ENCODE measurements around the gene BABAM2. TPM values are rescaled to one million over a fixed set of nuclear protein-coding genes. Genes with fewer than 3 reads are reported as not detected.

Gene BABAM2
- polyA plus RNA-seq, 3 donors: 33.2 to 52.8 (median 49.3) TPM

GRCh38 chr2:28173377-28173776, 282.8 kb downstream of the BABAM2 start:
- Mint-ChIP-seq H3K4me3 (no peak overlapping the region), H3K27me3 (ENCODE audit: low read depth in 3 of 3) (no peaks in the 10 kb centered on the region), H3K36me3 (peaks cover 12 to 27% of the 10 kb centered on the region in 2 donors), H3K4me1 (peaks cover 2% of the 10 kb centered on the region), H3K27ac (no peak overlapping the region), H3K9me3 (peaks cover 22 to 30% (median 27%) of the 10 kb centered on the region in 7 donors)
- Histone ChIP-seq H3K4me2 (replicated peaks; ENCODE audit: extremely low read depth, low read length, poor library complexity, severe bottlenecking) (no peak overlapping the region), H3K27me3 (ENCODE audit: control insufficient read depth in 2 of 2, insufficient read depth in 2 of 2, low read length in 2 of 2) (no peaks in the 10 kb centered on the region), H3K79me2 (ENCODE audit: insufficient read depth, low read length) (no peaks in the 10 kb centered on the region), H3K27ac (ENCODE audit: low read depth in 1 of 2, low read length in 2 of 2) (no peak overlapping the region), H3K4me3 (replicated peaks in 1 of 3; ENCODE audit: low read depth in 2 of 3, low read length in 3 of 3) (no peak overlapping the region), H3K4me1 (ENCODE audit: control insufficient read depth in 1 of 2, insufficient read depth in 2 of 2, low read length in 2 of 2) (no peaks in the 10 kb centered on the region), H2AFZ (ENCODE audit: insufficient read depth, low read depth, low read length, poor library complexity, severe bottlenecking) (no peak overlapping the region), H3K36me3 (replicated peaks in 1 of 2; ENCODE audit: control insufficient read depth in 1 of 2, insufficient read depth in 2 of 2, low read length in 2 of 2) (peaks cover 0 to 8% of the 10 kb centered on the region in 2 donors), H3K9ac (ENCODE audit: insufficient read depth, low read length, poor library complexity, severe bottlenecking) (no peak overlapping the region), H4K20me1 (ENCODE audit: insufficient read depth, low read length) (no peaks in the 10 kb centered on the region), H3K9me3 (replicated peaks in 1 of 2; ENCODE audit: control insufficient read depth in 1 of 2, insufficient read depth in 1 of 2, low read length in 2 of 2) (peaks cover 12 to 18% of the 10 kb centered on the region in 2 donors)
- intact Hi-C loops (cut with micrococcal nuclease): loop anchor here in 1 of 2 donors (10.0 kb wide), 1 partner anchor 69 kb away; no protein-coding TSS in a partner anchor
- 100% methylated on average over 5 of the region's 8 CpGs for WGBS (ENCODE audit: insufficient coverage)
- no peak for DNase-seq
- TF ChIP-seq, protein P1, sequence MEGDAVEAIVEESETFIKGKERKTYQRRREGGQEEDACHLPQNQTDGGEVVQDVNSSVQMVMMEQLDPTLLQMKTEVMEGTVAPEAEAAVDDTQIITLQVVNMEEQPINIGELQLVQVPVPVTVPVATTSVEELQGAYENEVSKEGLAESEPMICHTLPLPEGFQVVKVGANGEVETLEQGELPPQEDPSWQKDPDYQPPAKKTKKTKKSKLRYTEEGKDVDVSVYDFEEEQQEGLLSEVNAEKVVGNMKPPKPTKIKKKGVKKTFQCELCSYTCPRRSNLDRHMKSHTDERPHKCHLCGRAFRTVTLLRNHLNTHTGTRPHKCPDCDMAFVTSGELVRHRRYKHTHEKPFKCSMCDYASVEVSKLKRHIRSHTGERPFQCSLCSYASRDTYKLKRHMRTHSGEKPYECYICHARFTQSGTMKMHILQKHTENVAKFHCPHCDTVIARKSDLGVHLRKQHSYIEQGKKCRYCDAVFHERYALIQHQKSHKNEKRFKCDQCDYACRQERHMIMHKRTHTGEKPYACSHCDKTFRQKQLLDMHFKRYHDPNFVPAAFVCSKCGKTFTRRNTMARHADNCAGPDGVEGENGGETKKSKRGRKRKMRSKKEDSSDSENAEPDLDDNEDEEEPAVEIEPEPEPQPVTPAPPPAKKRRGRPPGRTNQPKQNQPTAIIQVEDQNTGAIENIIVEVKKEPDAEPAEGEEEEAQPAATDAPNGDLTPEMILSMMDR (IDR thresholded peaks at IDR 0.05): no peak

DNA sequence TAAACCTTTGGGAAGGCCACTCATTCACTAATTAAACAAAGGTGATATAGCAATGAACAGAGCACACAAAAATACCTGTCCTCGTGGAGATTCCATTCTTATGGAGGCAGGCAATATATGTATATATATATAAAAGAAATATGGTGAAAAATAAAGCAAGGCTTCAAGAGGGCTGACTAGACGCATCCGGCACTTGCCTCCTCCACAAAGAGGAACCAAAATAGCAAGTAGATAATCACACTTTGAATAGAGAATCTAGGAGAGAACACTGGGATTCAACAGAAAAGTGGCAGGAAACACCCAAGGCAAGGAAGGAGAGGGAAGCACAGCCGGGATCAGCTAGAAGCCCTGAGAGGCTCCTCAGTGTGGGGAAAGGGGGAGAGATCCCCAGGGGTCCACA, 283.7 kb downstream of the BABAM2 start:
- H3K27me3 ChIP-seq (ENCODE audit: control insufficient read depth in 2 of 2, insufficient read depth in 2 of 2, low read length in 2 of 2): no peaks in the 10 kb centered on the region
- peaks cover 12 to 18% of the 10 kb centered on the region in 2 donors for H3K9me3 ChIP-seq (replicated peaks in 1 of 2; ENCODE audit: control insufficient read depth in 1 of 2, insufficient read depth in 1 of 2, low read length in 2 of 2)
- no peak overlapping the region for H3K4me3 ChIP-seq (replicated peaks in 1 of 3; ENCODE audit: low read depth in 2 of 3, low read length in 3 of 3)
- H3K4me3 Mint-ChIP-seq: no peak overlapping the region
- no peak overlapping the region for H3K27ac ChIP-seq (ENCODE audit: low read depth in 1 of 2, low read length in 2 of 2)
- H3K27ac Mint-ChIP-seq: no peak overlapping the region
- no peak overlapping the region for H2AFZ ChIP-seq (ENCODE audit: insufficient read depth, low read depth, low read length, poor library complexity, severe bottlenecking)
- H3K4me1 Mint-ChIP-seq: peaks cover 8% of the 10 kb centered on the region
- peaks cover 0 to 8% of the 10 kb centered on the region in 2 donors for H3K36me3 ChIP-seq (replicated peaks in 1 of 2; ENCODE audit: control insufficient read depth in 1 of 2, insufficient read depth in 2 of 2, low read length in 2 of 2)
- no peaks in the 10 kb centered on the region for H3K4me1 ChIP-seq (ENCODE audit: control insufficient read depth in 1 of 2, insufficient read depth in 2 of 2, low read length in 2 of 2)
- H3K9ac ChIP-seq (ENCODE audit: insufficient read depth, low read length, poor library complexity, severe bottlenecking): no peak overlapping the region
- no peak overlapping the region for H3K4me2 ChIP-seq (replicated peaks; ENCODE audit: extremely low read depth, low read length, poor library complexity, severe bottlenecking)
- H3K27me3 Mint-ChIP-seq (ENCODE audit: low read depth in 3 of 3): no peaks in the 10 kb centered on the region
- no CpG with 5 or more reads among the region's 4 CpGs for WGBS (ENCODE audit: insufficient coverage)
- no peak for DNase-seq
- peaks cover 22 to 32% (median 29%) of the 10 kb centered on the region in 7 donors for H3K9me3 Mint-ChIP-seq
- peaks cover 15 to 27% of the 10 kb centered on the region in 2 donors for H3K36me3 Mint-ChIP-seq
- TF ChIP-seq, protein P1 (IDR thresholded peaks at IDR 0.05): no peak
- intact Hi-C loops (cut with micrococcal nuclease): loop anchor here in 1 of 2 donors (10.0 kb wide), 1 partner anchor 69 kb away; no protein-coding TSS in a partner anchor
- H3K79me2 ChIP-seq (ENCODE audit: insufficient read depth, low read length): no peaks in the 10 kb centered on the region
- no peaks in the 10 kb centered on the region for H4K20me1 ChIP-seq (ENCODE audit: insufficient read depth, low read length)
